Measurements from ENCODE around the gene SPACA1. TPM values are rescaled to one million over a fixed set of nuclear protein-coding genes. Genes with fewer than 3 reads are reported as not detected.

SPACA1 gene
- total and polyA plus RNA-seq, 4 donors, result not detected

- Histone ChIP-seq H3K27me3 (ENCODE audit: control insufficient read depth in 4 of 4, insufficient read depth in 4 of 4, low read length in 3 of 4) (no peaks in the 10 kb centered on the region), H3K9me3 (ENCODE audit: control insufficient read depth in 4 of 4, low read length in 3 of 4) (peaks cover 0 to 3% (median 1%) of the 10 kb centered on the region in 4 donors), H3K4me3 (ENCODE audit: low read depth in 1 of 3, low read length in 3 of 3) (no peak overlapping the region), H3K4me1 (ENCODE audit: control insufficient read depth in 4 of 4, insufficient read depth in 4 of 4, low read length in 3 of 4) (no peaks in the 10 kb centered on the region), H3K27ac (ENCODE audit: low read depth in 1 of 2, low read length in 2 of 2) (no peak overlapping the region), H3K36me3 (ENCODE audit: control insufficient read depth in 4 of 4, insufficient read depth in 3 of 4, low read depth in 1 of 4, low read length in 3 of 4) (no peaks in the 10 kb centered on the region), H3K9ac (ENCODE audit: low read depth in 1 of 2, low read length in 2 of 2) (no peak overlapping the region)
- no peak for TF ChIP-seq GABPA (IDR thresholded peaks at IDR 0.05 in 1 of 2, conservative IDR thresholded peaks at IDR 0.05 in 1 of 2)
- no peak for TF ChIP-seq FOXA1 (IDR thresholded peaks at IDR 0.05)
- no peak for TF ChIP-seq FOXA2 (IDR thresholded peaks at IDR 0.05)
- TF ChIP-seq HNF4G (IDR thresholded peaks at IDR 0.05), result no peak
- TF ChIP-seq, protein P1, sequence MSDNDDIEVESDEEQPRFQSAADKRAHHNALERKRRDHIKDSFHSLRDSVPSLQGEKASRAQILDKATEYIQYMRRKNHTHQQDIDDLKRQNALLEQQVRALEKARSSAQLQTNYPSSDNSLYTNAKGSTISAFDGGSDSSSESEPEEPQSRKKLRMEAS (IDR thresholded peaks at IDR 0.05), result no peak
- TF ChIP-seq TAF1 (conservative IDR thresholded peaks at IDR 0.05), result no peak
- TF ChIP-seq, protein P2, sequence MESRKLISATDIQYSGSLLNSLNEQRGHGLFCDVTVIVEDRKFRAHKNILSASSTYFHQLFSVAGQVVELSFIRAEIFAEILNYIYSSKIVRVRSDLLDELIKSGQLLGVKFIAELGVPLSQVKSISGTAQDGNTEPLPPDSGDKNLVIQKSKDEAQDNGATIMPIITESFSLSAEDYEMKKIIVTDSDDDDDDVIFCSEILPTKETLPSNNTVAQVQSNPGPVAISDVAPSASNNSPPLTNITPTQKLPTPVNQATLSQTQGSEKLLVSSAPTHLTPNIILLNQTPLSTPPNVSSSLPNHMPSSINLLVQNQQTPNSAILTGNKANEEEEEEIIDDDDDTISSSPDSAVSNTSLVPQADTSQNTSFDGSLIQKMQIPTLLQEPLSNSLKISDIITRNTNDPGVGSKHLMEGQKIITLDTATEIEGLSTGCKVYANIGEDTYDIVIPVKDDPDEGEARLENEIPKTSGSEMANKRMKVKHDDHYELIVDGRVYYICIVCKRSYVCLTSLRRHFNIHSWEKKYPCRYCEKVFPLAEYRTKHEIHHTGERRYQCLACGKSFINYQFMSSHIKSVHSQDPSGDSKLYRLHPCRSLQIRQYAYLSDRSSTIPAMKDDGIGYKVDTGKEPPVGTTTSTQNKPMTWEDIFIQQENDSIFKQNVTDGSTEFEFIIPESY (IDR thresholded peaks at IDR 0.05), result no peak
- no peak for TF ChIP-seq SP1 (IDR thresholded peaks at IDR 0.05)
- no peak for TF ChIP-seq EGR1 (IDR thresholded peaks at IDR 0.05; ENCODE audit: low read depth in 2 of 2)
- no peak for TF ChIP-seq HNF4A (conservative IDR thresholded peaks at IDR 0.05)
- TF ChIP-seq JUND (IDR thresholded peaks at IDR 0.05), result no peak
- no peak for TF ChIP-seq NR2F2 (IDR thresholded peaks at IDR 0.05)
- no peak for TF ChIP-seq YY1 (IDR thresholded peaks at IDR 0.05)
- no peak for TF ChIP-seq CTCF (IDR thresholded peaks at IDR 0.05; ENCODE audit: low read depth, low read length, missing input control)
- TF ChIP-seq, protein P3, sequence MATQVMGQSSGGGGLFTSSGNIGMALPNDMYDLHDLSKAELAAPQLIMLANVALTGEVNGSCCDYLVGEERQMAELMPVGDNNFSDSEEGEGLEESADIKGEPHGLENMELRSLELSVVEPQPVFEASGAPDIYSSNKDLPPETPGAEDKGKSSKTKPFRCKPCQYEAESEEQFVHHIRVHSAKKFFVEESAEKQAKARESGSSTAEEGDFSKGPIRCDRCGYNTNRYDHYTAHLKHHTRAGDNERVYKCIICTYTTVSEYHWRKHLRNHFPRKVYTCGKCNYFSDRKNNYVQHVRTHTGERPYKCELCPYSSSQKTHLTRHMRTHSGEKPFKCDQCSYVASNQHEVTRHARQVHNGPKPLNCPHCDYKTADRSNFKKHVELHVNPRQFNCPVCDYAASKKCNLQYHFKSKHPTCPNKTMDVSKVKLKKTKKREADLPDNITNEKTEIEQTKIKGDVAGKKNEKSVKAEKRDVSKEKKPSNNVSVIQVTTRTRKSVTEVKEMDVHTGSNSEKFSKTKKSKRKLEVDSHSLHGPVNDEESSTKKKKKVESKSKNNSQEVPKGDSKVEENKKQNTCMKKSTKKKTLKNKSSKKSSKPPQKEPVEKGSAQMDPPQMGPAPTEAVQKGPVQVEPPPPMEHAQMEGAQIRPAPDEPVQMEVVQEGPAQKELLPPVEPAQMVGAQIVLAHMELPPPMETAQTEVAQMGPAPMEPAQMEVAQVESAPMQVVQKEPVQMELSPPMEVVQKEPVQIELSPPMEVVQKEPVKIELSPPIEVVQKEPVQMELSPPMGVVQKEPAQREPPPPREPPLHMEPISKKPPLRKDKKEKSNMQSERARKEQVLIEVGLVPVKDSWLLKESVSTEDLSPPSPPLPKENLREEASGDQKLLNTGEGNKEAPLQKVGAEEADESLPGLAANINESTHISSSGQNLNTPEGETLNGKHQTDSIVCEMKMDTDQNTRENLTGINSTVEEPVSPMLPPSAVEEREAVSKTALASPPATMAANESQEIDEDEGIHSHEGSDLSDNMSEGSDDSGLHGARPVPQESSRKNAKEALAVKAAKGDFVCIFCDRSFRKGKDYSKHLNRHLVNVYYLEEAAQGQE (IDR thresholded peaks at IDR 0.05), result no peak
- no peak for TF ChIP-seq RAD21 (IDR thresholded peaks at IDR 0.05)
- TF ChIP-seq, protein P4, sequence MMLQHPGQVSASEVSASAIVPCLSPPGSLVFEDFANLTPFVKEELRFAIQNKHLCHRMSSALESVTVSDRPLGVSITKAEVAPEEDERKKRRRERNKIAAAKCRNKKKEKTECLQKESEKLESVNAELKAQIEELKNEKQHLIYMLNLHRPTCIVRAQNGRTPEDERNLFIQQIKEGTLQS (IDR thresholded peaks at IDR 0.05), result no peak
- no peak for TF ChIP-seq RXRA (IDR thresholded peaks at IDR 0.05)
- DNase-seq (ENCODE audit: low spot score), result no peak
- 63% methylated on average over 1 of the region's 1 CpG for WGBS
Measured at GRCh38 chr6:88045521-88046136, 2.0 kb upstream of the SPACA1 start.
